Endometrial microvascular endothelial cells (primary cell): ENCODE results near the gene CCDC188. TPM values are rescaled to one million over a fixed set of nuclear protein-coding genes. Genes with fewer than 3 reads are reported as not detected.

ENCODE experiments used
- in situ Hi-C: cut with HindIII; loops from 2 replicates; pipeline ENCODE4 v1.10.0; 2017; ENCODE audit warnings: low sequenced_read_pairs, low pct_unique_long_range_greater_than_20kb; ENCODE audit errors: inconsistent ontology term
- total RNA-seq: library from RNA; depleted of rRNA; stranded (reverse); fragments of >200 nt; gene quantifications from one replicate; pipeline ENCODE4 v1.2.3, GENCODE V29; 2015; ENCODE audit errors: inconsistent ontology term

Gene CCDC188
- total RNA-seq, 1 donor from 2014 or later = 2.6 TPM

DNA sequence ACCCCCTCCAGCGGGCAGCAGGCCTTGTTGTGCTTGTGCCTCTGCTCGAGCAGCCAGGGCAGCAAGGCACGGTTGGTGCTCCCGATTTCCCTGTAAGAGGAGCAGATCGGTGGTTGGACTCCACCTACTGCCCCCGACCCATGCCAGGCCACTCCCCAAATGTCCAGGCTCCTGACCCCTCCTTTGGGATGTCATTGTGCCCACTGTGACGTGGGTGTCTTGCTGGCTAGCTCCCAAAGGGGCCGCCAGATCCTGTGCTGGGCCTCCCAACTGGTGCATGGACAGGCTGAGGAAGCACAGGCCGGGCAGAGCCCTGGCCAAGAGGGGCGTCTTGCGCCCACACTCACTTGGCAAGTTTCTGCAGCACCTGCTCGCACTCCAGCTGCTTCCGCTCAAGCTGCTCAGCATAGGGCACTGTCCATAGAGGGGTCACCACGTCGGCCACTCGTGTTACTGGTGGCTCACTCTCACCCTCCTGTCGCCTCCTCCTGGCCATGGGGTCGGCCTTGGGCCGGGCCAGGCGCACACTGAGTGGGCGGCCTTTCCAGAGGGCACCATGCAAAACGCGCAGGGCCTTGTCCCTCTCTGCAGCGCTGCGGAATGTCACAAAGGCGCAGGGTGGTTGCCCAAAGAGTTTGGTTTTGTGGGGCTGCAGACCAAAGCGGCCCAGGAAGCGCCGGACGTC lies 35.0 kb downstream of the CCDC188 start, which contains the start of gene RANBP1:
Gene RANBP1 (plus strand): TSS at position 414 of the 685 bp plus-strand sequence. CDS start 81 bp downstream, at position 495.
- in situ Hi-C loops = loop anchor here (25.0 kb wide), 2 partner anchors 154 to 354 kb away; partner anchors contain the start of gene TBX1

DNA sequence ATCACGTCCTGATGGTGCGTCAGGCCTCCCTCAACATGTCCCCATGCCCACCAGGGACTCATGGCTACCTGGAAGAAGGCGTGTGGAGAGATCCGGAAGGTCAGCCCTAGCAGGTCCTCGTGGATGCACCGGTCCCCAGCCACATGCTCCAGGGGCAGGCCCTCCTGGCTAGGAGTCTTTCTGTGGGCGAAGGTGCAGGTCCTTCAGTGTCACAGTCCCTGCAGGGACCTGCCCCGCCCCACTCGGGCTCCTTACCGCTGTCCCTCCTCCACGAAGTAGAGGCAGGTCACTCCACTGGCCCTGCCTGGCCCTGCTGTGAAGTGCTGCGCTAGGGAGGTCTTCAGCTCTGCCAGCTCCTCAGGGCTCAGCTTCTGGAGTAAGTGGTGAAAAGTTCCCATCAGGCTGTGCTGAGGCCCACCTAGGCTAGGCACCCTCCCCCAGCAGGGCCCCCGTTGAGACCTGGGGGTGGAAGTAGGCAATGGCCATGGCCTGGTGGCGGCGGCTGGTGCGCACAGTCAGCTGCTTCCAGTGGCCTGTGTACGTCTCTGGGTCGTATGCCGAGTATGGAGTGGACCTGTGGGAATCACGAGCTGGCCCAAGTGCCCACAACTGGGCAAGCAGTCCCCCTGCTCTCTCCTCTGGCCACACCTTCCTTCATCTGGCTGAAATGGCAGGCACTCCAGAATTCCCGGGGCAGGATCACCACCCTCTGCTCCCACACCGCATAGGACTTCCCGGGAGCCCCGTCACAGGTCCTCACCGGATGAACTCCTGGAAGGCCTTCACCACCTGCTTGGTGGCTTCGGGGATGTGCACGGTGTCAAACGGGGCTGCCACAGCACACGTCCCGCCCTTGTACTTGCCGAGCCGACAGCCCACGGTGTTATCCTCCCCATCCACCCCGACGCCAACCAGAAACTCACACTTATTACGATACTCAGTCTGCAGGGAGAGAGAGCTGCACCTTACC lies 36.1 kb downstream of the CCDC188 start:
- in situ Hi-C loops = loop anchor here (25.0 kb wide), 2 partner anchors 152 to 352 kb away; partner anchors contain the start of gene TBX1

DNA sequence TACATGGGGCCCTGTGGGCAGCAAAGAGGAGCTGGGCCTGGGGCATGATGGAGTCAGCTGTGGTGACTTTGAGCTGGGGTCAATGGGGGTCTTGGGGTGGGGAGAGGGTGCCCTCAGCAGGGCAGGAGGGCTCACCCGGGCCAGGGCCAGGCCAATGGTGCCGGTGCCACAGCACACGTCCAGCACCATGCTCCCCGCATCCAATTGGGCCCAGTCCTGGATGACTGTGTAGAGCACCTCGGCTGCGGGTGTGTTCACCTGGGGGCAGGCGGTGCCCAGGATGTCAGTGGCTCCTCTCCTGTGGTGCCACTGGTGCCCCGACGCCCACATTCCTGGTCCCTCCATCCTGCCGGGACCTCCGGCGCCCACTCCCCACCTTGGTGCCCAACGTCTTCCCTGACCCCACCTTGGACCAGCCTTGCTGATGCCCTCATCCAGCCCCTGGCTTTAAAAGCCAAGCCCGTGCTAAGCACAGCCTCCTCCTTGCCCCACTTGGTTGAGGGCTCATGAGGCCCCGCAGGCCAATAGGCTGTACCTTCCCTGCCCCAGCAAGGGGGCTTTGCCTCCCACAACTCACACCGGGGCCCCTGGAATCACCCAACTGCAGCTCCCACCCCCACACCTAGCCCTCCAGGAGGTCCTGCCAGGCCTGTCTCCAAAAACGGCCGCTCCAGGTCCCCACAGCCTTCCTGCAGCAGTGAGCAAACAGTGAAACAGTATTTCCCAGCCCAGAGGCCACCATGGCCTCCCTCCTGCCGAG lies 37.1 kb downstream of the CCDC188 start:
- in situ Hi-C loops = loop anchor here (25.0 kb wide), 2 partner anchors 151 to 351 kb away; partner anchors contain the start of gene TBX1

DNA sequence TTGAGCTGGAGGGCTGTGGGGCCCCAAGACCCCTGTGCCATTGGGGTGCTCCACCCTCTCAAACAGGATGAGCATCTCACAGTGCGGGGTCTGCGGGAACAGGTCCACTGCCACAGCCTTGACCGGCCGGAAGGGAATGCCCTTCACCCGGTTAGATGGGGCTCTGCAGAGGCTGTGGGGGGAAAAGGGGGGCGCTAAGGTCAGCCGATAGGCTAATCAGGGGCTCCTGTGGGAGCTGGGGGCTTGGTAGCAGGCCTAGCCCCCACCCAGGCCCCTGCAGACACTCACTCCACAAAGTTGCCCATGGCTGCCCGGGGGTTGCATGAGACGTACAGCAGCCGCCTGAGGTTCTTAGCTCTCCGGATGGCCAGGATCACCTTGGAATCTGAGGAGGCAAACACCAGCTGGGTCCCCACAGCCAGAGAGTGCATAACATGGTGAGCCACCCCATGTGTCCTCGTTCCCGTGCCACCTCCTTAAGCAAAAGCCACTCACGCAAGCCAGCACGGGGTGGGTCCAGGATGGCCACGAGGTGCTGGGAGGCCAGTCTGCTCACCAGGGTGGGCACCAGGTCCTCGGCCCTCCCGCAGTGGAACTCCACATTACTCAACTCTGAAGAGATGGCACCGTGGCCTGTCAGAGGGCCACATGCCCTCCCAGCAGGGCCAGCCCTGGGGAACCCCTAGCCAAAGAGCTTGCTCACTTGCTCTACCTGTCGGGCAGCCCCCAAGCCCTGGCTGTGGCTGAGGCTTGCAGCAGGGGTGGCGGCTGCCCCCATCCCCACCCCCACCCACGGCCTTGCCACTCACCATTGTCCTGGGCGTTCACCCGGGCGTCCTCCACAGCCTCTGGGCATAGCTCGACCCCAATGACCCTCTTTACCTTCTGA lies 38.0 kb downstream of the CCDC188 start:
- in situ Hi-C loops = loop anchor here (25.0 kb wide), 2 partner anchors 151 to 351 kb away; partner anchors contain the start of gene TBX1

GRCh38 chr22:20111689-20112622 lies 38.9 kb downstream of the CCDC188 start:
- in situ Hi-C loops = loop anchor here (25.0 kb wide), 2 partner anchors 150 to 350 kb away; partner anchors contain the start of gene TBX1

GRCh38 chr22:20111045-20111688 lies 39.7 kb downstream of the CCDC188 start:
- in situ Hi-C loops = loop anchor here (25.0 kb wide), 2 partner anchors 149 to 349 kb away; partner anchors contain the start of gene TBX1

GRCh38 chr22:20110359-20110985 lies 40.4 kb downstream of the CCDC188 start:
- in situ Hi-C loops = loop anchor here (25.0 kb wide), 2 partner anchors 148 to 348 kb away; partner anchors contain the start of gene TBX1

DNA sequence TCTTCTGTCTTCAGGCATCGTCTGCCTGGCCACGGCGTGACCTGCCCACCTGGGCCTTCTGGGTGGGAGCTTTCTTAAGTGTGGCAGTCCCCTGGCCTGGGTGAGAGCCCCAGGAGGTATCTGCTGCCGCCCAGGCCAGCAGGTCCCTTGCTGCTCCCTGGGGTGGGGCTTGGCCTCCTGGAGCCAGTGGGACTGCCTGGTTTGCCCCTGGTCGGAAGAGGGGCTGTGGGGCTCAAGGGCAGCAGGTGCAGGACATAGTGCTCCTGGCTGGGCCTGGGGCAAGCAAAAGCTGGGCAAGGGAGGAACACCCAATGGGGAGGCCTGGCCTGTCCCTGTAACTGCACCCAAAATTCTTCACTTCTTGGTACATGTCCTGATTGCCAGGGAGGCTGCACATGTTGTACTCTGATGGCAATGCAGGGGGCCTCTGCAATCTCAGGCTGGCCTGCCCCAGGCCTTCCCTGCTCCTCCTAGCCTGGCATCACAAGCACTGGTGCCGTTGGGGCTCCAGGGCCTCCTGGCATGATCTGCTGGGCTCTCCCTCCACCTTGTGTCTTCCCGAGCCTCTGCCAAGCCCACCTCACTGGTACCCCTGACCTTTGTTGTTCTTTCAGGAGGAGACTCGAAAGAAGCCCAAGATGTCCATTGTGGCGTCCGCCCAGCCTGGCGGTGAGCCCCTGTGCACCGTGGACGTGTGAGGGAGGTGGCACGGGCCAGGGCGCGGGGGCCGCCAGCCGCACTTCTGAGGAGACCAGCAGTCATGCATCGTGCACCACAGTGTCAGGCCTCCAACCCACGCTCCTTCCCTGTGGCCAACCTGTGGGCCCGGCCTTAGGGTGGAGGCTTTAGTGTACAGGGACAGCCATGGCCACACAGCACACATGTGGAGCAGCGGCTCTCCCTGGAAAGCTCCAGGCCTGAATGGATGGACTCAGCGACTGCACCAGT lies 41.2 kb downstream of the CCDC188 start:
- in situ Hi-C loops = loop anchor here (25.0 kb wide), 2 partner anchors 147 to 347 kb away; partner anchors contain the start of gene TBX1

GRCh38 chr22:20108757-20109230 lies 42.1 kb downstream of the CCDC188 start:
- in situ Hi-C loops = loop anchor here (25.0 kb wide), 2 partner anchors 146 to 346 kb away; partner anchors contain the start of gene TBX1

- in situ Hi-C loops = loop anchor here (25.0 kb wide), 2 partner anchors 146 to 346 kb away; partner anchors contain the start of gene TBX1
Measured at GRCh38 chr22:20107951-20108756, 42.7 kb downstream of the CCDC188 start.

GRCh38 chr22:20107471-20107901 lies 43.4 kb downstream of the CCDC188 start:
- in situ Hi-C loops = loop anchor here (25.0 kb wide), 2 partner anchors 145 to 345 kb away; partner anchors contain the start of gene TBX1

DNA sequence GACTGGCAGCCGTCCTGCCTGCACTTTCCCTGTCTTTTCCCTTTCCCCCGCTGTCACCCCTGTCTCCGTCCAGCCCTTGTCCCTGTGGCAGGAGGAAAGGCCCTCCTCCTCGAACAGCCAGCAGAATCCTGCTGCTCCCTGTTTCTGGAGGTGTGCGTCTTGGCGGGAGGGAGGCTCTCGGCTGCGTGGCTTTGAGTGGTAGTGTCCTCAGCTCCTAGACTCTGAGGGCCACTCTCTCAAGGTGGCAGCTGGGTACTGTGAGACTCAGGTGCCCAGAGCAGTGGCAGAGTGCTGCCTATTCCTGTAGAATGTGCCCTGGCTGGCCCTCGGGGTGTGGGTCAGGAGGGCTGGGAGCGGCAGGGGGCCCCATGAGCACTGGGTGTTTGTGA lies 44.0 kb downstream of the CCDC188 start:
- in situ Hi-C loops = loop anchor here (25.0 kb wide), 2 partner anchors 145 to 345 kb away; partner anchors contain the start of gene TBX1

DNA sequence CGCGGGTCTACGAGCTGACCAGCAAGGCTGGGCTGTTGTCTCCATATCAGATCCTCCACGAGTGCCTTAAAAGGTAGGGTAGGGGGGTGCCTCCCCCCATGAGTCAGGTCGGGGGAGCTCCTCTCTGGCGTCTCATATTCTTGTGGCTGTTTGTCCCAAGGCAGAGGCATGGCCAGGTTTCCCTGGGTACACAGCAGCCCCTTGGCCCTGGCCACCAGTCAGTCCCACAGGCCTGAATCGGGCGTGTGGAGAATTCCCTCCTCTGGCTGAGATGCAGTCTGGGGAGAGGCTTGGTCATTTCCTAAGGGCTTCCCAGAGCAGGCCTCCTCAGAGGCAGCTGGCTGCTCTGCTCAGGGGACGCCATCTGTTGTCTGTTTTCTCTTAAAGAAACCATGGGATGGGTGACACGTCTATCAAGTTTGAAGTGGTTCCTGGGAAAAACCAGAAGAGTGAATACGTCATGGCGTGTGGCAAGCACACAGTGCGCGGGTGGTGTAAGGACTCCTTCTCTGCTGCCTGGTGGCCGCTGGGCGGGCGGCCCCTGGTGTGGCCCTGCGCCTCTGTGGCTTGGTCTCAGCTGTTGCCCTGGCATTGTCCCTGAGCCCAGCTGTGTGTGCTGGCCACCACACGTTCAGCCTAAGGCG lies 44.5 kb downstream of the CCDC188 start:
- in situ Hi-C loops = loop anchor here (25.0 kb wide), 2 partner anchors 144 to 344 kb away; partner anchors contain the start of gene TBX1
